Suprapubic skin (tissue), 4 donors: ENCODE data around the gene ACSL3. TPM values are rescaled to one million over a fixed set of nuclear protein-coding genes. Genes with fewer than 3 reads are reported as not detected.

Experiments used
- DNase-seq, 2 donors: peaks; one replicate each; pipeline ENCODE4 v3.0.0-alpha.2; 2019; ENCODE audit warnings: low spot score in 2 of 2
- H3K27ac ChIP-seq: fragments of 200-600 bp; sonication (generic); one replicate; pipeline ENCODE4 v1.5.1; 2019
- H3K27me3 ChIP-seq: fragments of 200-600 bp; sonication (generic); one replicate; pipeline ENCODE4 v1.5.1; 2019
- H3K36me3 ChIP-seq: fragments of 200-600 bp; sonication (generic); one replicate; pipeline ENCODE4 v1.5.1; 2019
- H3K4me1 ChIP-seq: fragments of 200-600 bp; sonication (generic); one replicate; pipeline ENCODE4 v1.5.1; 2019
- H3K4me3 ChIP-seq: fragments of 200-600 bp; sonication (generic); one replicate; pipeline ENCODE4 v1.5.1; 2019; ENCODE audit warnings: mild to moderate bottlenecking
- H3K9me3 ChIP-seq: fragments of 200-600 bp; sonication (generic); one replicate; pipeline ENCODE4 v1.5.1; 2019
- CTCF ChIP-seq, 2 donors: fragments of 200-600 bp in 1 of 2; fragments of 450-650 bp in 1 of 2; sonication (generic) in 1 of 2; IDR thresholded peaks; one replicate each; pipeline ENCODE4 v1.5.1; 2016 to 2019; ENCODE audit warnings: antibody characterized with exemption in 2 of 2, mild to moderate bottlenecking in 1 of 2, moderate library complexity in 1 of 2
- EP300 ChIP-seq: sonication (generic); formaldehyde crosslinking; IDR thresholded peaks from one replicate; pipeline ENCODE4 v1.6.1; 2017; ENCODE audit warnings: antibody characterized with exemption
- POLR2A ChIP-seq, 2 donors: fragments of 450-650 bp; IDR thresholded peaks; one replicate each; pipeline ENCODE4 v1.6.1; 2017; ENCODE audit warnings: antibody characterized with exemption in 2 of 2, mild to moderate bottlenecking in 2 of 2, moderate library complexity in 2 of 2
- POLR2AphosphoS5 ChIP-seq, 3 donors: sonication (generic); formaldehyde crosslinking; IDR thresholded peaks; one replicate each; pipeline ENCODE4 v1.6.1; 2017; ENCODE audit warnings: antibody characterized with exemption in 3 of 3
- WGBS: methylation state at CpG from one replicate; pipeline ENCODE4 v1.1.5; 2018; 5-methylcytosine and 5-hydroxymethylcytosine counted together
- total RNA-seq, 4 donors: library from RNA; depleted of rRNA; stranded (reverse); fragments of >200 nt; gene quantifications; one replicate each; pipeline ENCODE4 v1.1.0, GENCODE V29; 2016

The ACSL3 gene
- total RNA-seq, 4 donors from 2014 or later: 46.6 to 154 (median 60.2) TPM

GRCh38 chr2:222891890-222892289, 31.1 kb downstream of the ACSL3 start:
- H3K27ac ChIP-seq: no peak overlapping the region
- TF ChIP-seq POLR2A (IDR thresholded peaks at IDR 0.05) (no peak), POLR2AphosphoS5 (IDR thresholded peaks at IDR 0.05) (no peak), EP300 (no peak), CTCF (IDR thresholded peaks at IDR 0.05) (no peak)
- H3K27me3 ChIP-seq: no peaks in the 10 kb centered on the region
- H3K4me1 ChIP-seq: peaks cover 4% of the 10 kb centered on the region
- 79% methylated on average over 4 of the region's 4 CpGs for WGBS
- no peaks in the 10 kb centered on the region for H3K9me3 ChIP-seq
- H3K4me3 ChIP-seq: no peak overlapping the region
- H3K36me3 ChIP-seq: no peaks in the 10 kb centered on the region
- no peak for DNase-seq

- no peaks in the 10 kb centered on the region for H3K36me3 ChIP-seq
- no peak for DNase-seq
- no peak overlapping the region for H3K27ac ChIP-seq
- WGBS: 75% methylated on average over 2 of the region's 2 CpGs
- no peak for TF ChIP-seq EP300
- TF ChIP-seq POLR2AphosphoS5 (IDR thresholded peaks at IDR 0.05): no peak
- TF ChIP-seq POLR2A (IDR thresholded peaks at IDR 0.05): no peak
- TF ChIP-seq CTCF (IDR thresholded peaks at IDR 0.05): no peak
- no peak overlapping the region for H3K4me3 ChIP-seq
- H3K27me3 ChIP-seq: no peaks in the 10 kb centered on the region
- no peaks in the 10 kb centered on the region for H3K9me3 ChIP-seq
- peaks cover 4% of the 10 kb centered on the region for H3K4me1 ChIP-seq
Observed at GRCh38 chr2:222892321-222892720, 31.5 kb downstream of the ACSL3 start.

GRCh38 chr2:222892761-222893160, 31.9 kb downstream of the ACSL3 start:
- Histone ChIP-seq H3K27me3 (no peaks in the 10 kb centered on the region), H3K9me3 (no peaks in the 10 kb centered on the region), H3K4me1 (peaks cover 4% of the 10 kb centered on the region), H3K36me3 (no peaks in the 10 kb centered on the region), H3K27ac (no peak overlapping the region), H3K4me3 (no peak overlapping the region)
- DNase-seq: no peak
- WGBS: 95% methylated on average over 1 of the region's 1 CpG
- no peak for TF ChIP-seq CTCF (IDR thresholded peaks at IDR 0.05)
- no peak for TF ChIP-seq POLR2AphosphoS5 (IDR thresholded peaks at IDR 0.05)
- no peak for TF ChIP-seq POLR2A (IDR thresholded peaks at IDR 0.05)
- TF ChIP-seq EP300: no peak

- H3K4me3 ChIP-seq: no peak overlapping the region
- H3K27me3 ChIP-seq: no peaks in the 10 kb centered on the region
- no peak for DNase-seq
- no peak for TF ChIP-seq CTCF (IDR thresholded peaks at IDR 0.05)
- TF ChIP-seq POLR2AphosphoS5 (IDR thresholded peaks at IDR 0.05): no peak
- no peak for TF ChIP-seq POLR2A (IDR thresholded peaks at IDR 0.05)
- no peak for TF ChIP-seq EP300
- no peak overlapping the region for H3K27ac ChIP-seq
- H3K36me3 ChIP-seq: no peaks in the 10 kb centered on the region
- WGBS: 97% methylated on average over 4 of the region's 4 CpGs
- peaks cover 11% of the 10 kb centered on the region for H3K4me1 ChIP-seq
- no peaks in the 10 kb centered on the region for H3K9me3 ChIP-seq
Observed at GRCh38 chr2:222893716-222894115, 32.9 kb downstream of the ACSL3 start.

- WGBS: no CpG with 5 or more reads among the region's 1 CpG
- Histone ChIP-seq H3K9me3 (no peaks in the 10 kb centered on the region), H3K4me1 (peaks cover 17% of the 10 kb centered on the region)
Observed at GRCh38 chr2:222895144-222895543, 34.3 kb downstream of the ACSL3 start.

More at GRCh38 chr2:222895144-222895543, 34.3 kb downstream of the ACSL3 start:
- TF ChIP-seq POLR2A (IDR thresholded peaks at IDR 0.05): no peak
- TF ChIP-seq EP300: no peak
- no peak for TF ChIP-seq CTCF (IDR thresholded peaks at IDR 0.05)
- TF ChIP-seq POLR2AphosphoS5 (IDR thresholded peaks at IDR 0.05): no peak
- Histone ChIP-seq H3K27ac (no peak overlapping the region), H3K36me3 (no peaks in the 10 kb centered on the region), H3K4me3 (no peak overlapping the region), H3K27me3 (no peaks in the 10 kb centered on the region)
- no peak for DNase-seq
